ENCODE results near the gene ARPC5. TPM values are rescaled to one million over a fixed set of nuclear protein-coding genes. Genes with fewer than 3 reads are reported as not detected.

The ARPC5 gene
- polyA plus RNA-seq, 3 donors: 110 to 1,089 (median 1,064) TPM

DNA sequence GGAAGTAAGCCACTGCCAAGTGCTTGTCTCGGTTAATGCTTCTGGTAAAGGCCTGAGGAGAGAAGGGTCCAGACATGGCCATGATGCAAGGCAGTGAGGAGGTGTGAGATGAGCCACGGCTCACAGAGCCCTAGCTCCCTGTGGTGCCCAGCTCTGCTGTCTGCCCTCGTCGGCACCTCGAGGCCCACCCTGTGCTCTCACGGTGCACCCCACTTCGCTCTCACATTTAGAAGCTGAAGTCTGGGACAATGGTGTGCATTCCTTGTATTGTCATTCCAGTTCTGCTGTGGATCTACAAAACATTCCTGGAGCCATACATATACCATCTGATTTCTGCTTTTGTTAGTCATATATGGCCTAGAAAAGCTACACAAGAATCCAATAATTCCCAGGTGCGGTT, 48.7 kb downstream of the ARPC5 start:
- peak overlapping the region; percentile 74 to 98 (median 86) for H3K27ac Mint-ChIP-seq
- Histone ChIP-seq H3K36me3 (replicated peaks in 1 of 2; ENCODE audit: control insufficient read depth in 1 of 2, insufficient read depth in 2 of 2, low read length in 2 of 2) (peaks cover 41 to 48% of the 10 kb centered on the region in 2 donors), H2AFZ (ENCODE audit: insufficient read depth, low read depth, low read length, poor library complexity, severe bottlenecking) (no peak overlapping the region), H4K20me1 (ENCODE audit: insufficient read depth, low read length) (peaks cover 50% of the 10 kb centered on the region), H3K4me3 (replicated peaks in 1 of 3; ENCODE audit: low read depth in 2 of 3, low read length in 3 of 3) (peak overlapping the region; percentile 17 to 99 (median 91)), H3K79me2 (ENCODE audit: insufficient read depth, low read length) (peaks cover 86% of the 10 kb centered on the region), H3K9me3 (replicated peaks in 1 of 2; ENCODE audit: control insufficient read depth in 1 of 2, insufficient read depth in 1 of 2, low read length in 2 of 2) (no peaks in the 10 kb centered on the region), H3K9ac (ENCODE audit: insufficient read depth, low read length, poor library complexity, severe bottlenecking) (no peak overlapping the region), H3K4me1 (ENCODE audit: control insufficient read depth in 1 of 2, insufficient read depth in 2 of 2, low read length in 2 of 2) (peaks cover 80 to 93% of the 10 kb centered on the region in 2 donors), H3K27ac (ENCODE audit: low read depth in 1 of 2, low read length in 2 of 2) (peak overlapping the region; percentile 37 to 90), H3K27me3 (ENCODE audit: control insufficient read depth in 2 of 2, insufficient read depth in 2 of 2, low read length in 2 of 2) (no peaks in the 10 kb centered on the region), H3K4me2 (replicated peaks; ENCODE audit: extremely low read depth, low read length, poor library complexity, severe bottlenecking) (peak overlapping the region; percentile 97)
- intact Hi-C loops (cut with micrococcal nuclease): no loop called here
- WGBS (ENCODE audit: insufficient coverage): 100% methylated on average over 4 of the region's 8 CpGs
- peak overlapping the region; percentile 56 to 73 for H3K4me3 Mint-ChIP-seq
- peaks cover 0 to 2% (median 0%) of the 10 kb centered on the region in 7 donors for H3K9me3 Mint-ChIP-seq
- H3K4me1 Mint-ChIP-seq: peaks cover 76% of the 10 kb centered on the region
- DNase-seq: no peak
- TF ChIP-seq, protein P1, sequence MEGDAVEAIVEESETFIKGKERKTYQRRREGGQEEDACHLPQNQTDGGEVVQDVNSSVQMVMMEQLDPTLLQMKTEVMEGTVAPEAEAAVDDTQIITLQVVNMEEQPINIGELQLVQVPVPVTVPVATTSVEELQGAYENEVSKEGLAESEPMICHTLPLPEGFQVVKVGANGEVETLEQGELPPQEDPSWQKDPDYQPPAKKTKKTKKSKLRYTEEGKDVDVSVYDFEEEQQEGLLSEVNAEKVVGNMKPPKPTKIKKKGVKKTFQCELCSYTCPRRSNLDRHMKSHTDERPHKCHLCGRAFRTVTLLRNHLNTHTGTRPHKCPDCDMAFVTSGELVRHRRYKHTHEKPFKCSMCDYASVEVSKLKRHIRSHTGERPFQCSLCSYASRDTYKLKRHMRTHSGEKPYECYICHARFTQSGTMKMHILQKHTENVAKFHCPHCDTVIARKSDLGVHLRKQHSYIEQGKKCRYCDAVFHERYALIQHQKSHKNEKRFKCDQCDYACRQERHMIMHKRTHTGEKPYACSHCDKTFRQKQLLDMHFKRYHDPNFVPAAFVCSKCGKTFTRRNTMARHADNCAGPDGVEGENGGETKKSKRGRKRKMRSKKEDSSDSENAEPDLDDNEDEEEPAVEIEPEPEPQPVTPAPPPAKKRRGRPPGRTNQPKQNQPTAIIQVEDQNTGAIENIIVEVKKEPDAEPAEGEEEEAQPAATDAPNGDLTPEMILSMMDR (IDR thresholded peaks at IDR 0.05): no peak
- peaks cover 55 to 75% of the 10 kb centered on the region in 2 donors for H3K36me3 Mint-ChIP-seq
- H3K27me3 Mint-ChIP-seq (ENCODE audit: low read depth in 3 of 3): no peaks in the 10 kb centered on the region

DNA sequence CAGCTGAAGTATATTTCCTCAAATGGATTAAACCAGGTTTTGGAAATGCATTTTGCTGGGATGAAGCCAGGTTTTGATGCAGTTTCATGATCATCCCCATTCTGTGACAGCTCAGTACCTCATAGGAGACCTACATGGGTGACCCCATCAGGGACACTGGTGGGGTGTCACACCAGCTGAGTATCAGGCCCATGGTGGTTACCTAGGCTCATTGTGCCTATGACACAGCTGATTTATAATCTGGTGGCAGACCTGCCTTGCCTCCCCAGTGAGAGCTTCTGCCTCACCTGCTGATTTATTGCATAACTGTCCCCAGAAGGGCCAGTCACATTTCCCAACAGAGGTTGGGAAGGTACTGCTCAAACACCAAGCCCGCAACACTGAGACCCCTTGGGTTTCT, 49.1 kb downstream of the ARPC5 start:
- H3K9ac ChIP-seq (ENCODE audit: insufficient read depth, low read length, poor library complexity, severe bottlenecking): no peak overlapping the region
- Mint-ChIP-seq H3K27me3 (ENCODE audit: low read depth in 3 of 3) (no peaks in the 10 kb centered on the region), H3K27ac (peak overlapping the region; percentile 74 to 98 (median 86)), H3K4me3 (peak overlapping the region; percentile 43 to 73), H3K36me3 (peaks cover 58 to 80% of the 10 kb centered on the region in 2 donors), H3K4me1 (peaks cover 75% of the 10 kb centered on the region), H3K9me3 (peaks cover 0 to 2% (median 0%) of the 10 kb centered on the region in 7 donors)
- H2AFZ ChIP-seq (ENCODE audit: insufficient read depth, low read depth, low read length, poor library complexity, severe bottlenecking): no peak overlapping the region
- H3K4me1 ChIP-seq (ENCODE audit: control insufficient read depth in 1 of 2, insufficient read depth in 2 of 2, low read length in 2 of 2): peaks cover 80 to 93% of the 10 kb centered on the region in 2 donors
- peak overlapping the region; percentile 37 to 90 for H3K27ac ChIP-seq (ENCODE audit: low read depth in 1 of 2, low read length in 2 of 2)
- intact Hi-C loops (cut with micrococcal nuclease): no loop called here
- H3K79me2 ChIP-seq (ENCODE audit: insufficient read depth, low read length): peaks cover 86% of the 10 kb centered on the region
- DNase-seq: no peak
- H3K36me3 ChIP-seq (replicated peaks in 1 of 2; ENCODE audit: control insufficient read depth in 1 of 2, insufficient read depth in 2 of 2, low read length in 2 of 2): peaks cover 46 to 50% of the 10 kb centered on the region in 2 donors
- TF ChIP-seq, protein P1 (IDR thresholded peaks at IDR 0.05): no peak
- WGBS (ENCODE audit: insufficient coverage): no CpG with 5 or more reads among the region's 1 CpG
- H3K4me2 ChIP-seq (replicated peaks; ENCODE audit: extremely low read depth, low read length, poor library complexity, severe bottlenecking): peak overlapping the region; percentile 97
- H3K27me3 ChIP-seq (ENCODE audit: control insufficient read depth in 2 of 2, insufficient read depth in 2 of 2, low read length in 2 of 2): no peaks in the 10 kb centered on the region
- H3K4me3 ChIP-seq (replicated peaks in 1 of 3; ENCODE audit: low read depth in 2 of 3, low read length in 3 of 3): peak overlapping the region in 1 of 3 experiments; percentile 91
- no peaks in the 10 kb centered on the region for H3K9me3 ChIP-seq (replicated peaks in 1 of 2; ENCODE audit: control insufficient read depth in 1 of 2, insufficient read depth in 1 of 2, low read length in 2 of 2)
- H4K20me1 ChIP-seq (ENCODE audit: insufficient read depth, low read length): peaks cover 52% of the 10 kb centered on the region

Measured in CD14-positive monocyte (primary cell).